ENCODE measurements around the gene SUGCT. TPM values are rescaled to one million over a fixed set of nuclear protein-coding genes. Genes with fewer than 3 reads are reported as not detected.
A peak's percentile ranks its signal among the peaks of the same experiment; 100 is the strongest.

Gene SUGCT
- total and polyA plus RNA-seq, 2 of the 13 experiments (the other 11 are each of a cell fraction or from before 2014, with no cell fraction given), result 10.1 to 22.2 TPM

GRCh38 chr7:40560672-40561071, 425.9 kb downstream of the SUGCT start:
- CTCF ChIA-PET (ENCODE audit: low intra/inter-chr PET ratio, low total read pairs), result no interaction called here

GRCh38 chr7:40566879-40567278, 432.1 kb downstream of the SUGCT start:
- 83% methylated on average over 5 of the region's 5 CpGs for WGBS (ENCODE audit: low lambda C conversion rate)
- in situ Hi-C loops (cut with HindIII; ENCODE audit: extremely low pct_ligation_motif_present, low pct_unique_long_range_greater_than_20kb) (no loop called here), intact Hi-C loops (cut with micrococcal nuclease; ENCODE audit: unreplicated experiment) (no loop called here)
- ATAC-seq, result no peak
- BruUV-seq (replicated peaks), result no TSS peak
- no peak overlapping the region for H3K4me3 ChIP-seq (replicated peaks in 1 of 3; ENCODE audit: insufficient read depth in 1 of 3, low read depth in 2 of 3, low read length in 3 of 3)
- CTCF ChIA-PET (ENCODE audit: low intra/inter-chr PET ratio, low total read pairs), result no interaction called here
- DNase-seq (ENCODE audit: low spot score), result no peak
- no peaks in the 10 kb centered on the region for H3K4me1 ChIP-seq (ENCODE audit: insufficient read depth, low read length)
- no peak for FAIRE-seq
- H3K27me3 ChIP-seq (ENCODE audit: control insufficient read depth in 1 of 2, insufficient read depth in 2 of 2, low read length in 2 of 2), result no peaks in the 10 kb centered on the region
- no peaks in the 10 kb centered on the region for H3K79me2 ChIP-seq (ENCODE audit: insufficient read depth, low read length)
- H3K36me3 ChIP-seq (replicated peaks in 1 of 2; ENCODE audit: control insufficient read depth in 1 of 2, insufficient read depth in 2 of 2, low read length in 2 of 2), result no peaks in the 10 kb centered on the region
- no peaks in the 10 kb centered on the region for H4K20me1 ChIP-seq (ENCODE audit: insufficient read depth, low read length)
- H2AFZ ChIP-seq (ENCODE audit: low read length), result no peak overlapping the region
- H3K27ac ChIP-seq (ENCODE audit: extremely low read length, insufficient read depth, low read length), result no peak overlapping the region
- H3K9ac ChIP-seq (ENCODE audit: insufficient read depth, low read depth, low read length), result no peak overlapping the region
- H3K4me2 ChIP-seq (ENCODE audit: low read depth, low read length), result no peak overlapping the region
- no peaks in the 10 kb centered on the region for H3K9me3 ChIP-seq (ENCODE audit: low read length)
- POLR2A ChIA-PET, result no interaction called here
- TF ChIP-seq SMARCE1 (IDR thresholded peaks at IDR 0.05; ENCODE audit: borderline replicate concordance), result no peak
- TF ChIP-seq AFF4 (CRISPR knock-in tag; IDR thresholded peaks at IDR 0.05), result no peak
- no peak for TF ChIP-seq ZNF180 (CRISPR knock-in tag; IDR thresholded peaks at IDR 0.05; ENCODE audit: borderline replicate concordance, low read depth)
- no peak for TF ChIP-seq SRF (IDR thresholded peaks at IDR 0.05; ENCODE audit: low read depth, low read length)
- TF ChIP-seq MTA3 (CRISPR knock-in tag; IDR thresholded peaks at IDR 0.05), result no peak
- no peak for TF ChIP-seq PHF21A (CRISPR knock-in tag; IDR thresholded peaks at IDR 0.05)
- TF ChIP-seq RNF219 (CRISPR knock-in tag; IDR thresholded peaks at IDR 0.05), result no peak
- no peak for TF ChIP-seq ZNF777 (CRISPR knock-in tag; IDR thresholded peaks at IDR 0.05)
- no peak for TF ChIP-seq NKX3-1 (CRISPR knock-in tag; IDR thresholded peaks at IDR 0.05)
- TF ChIP-seq EEA1 (CRISPR knock-in tag; IDR thresholded peaks at IDR 0.05; ENCODE audit: borderline replicate concordance), result no peak
- no peak for TF ChIP-seq CBFB (CRISPR knock-in tag; IDR thresholded peaks at IDR 0.05)

More at GRCh38 chr7:40560672-40561071, 425.9 kb downstream of the SUGCT start:
- in situ Hi-C loops (cut with HindIII; ENCODE audit: extremely low pct_ligation_motif_present, low pct_unique_long_range_greater_than_20kb), result no loop called here
- no peaks in the 10 kb centered on the region for H3K27me3 ChIP-seq (ENCODE audit: control insufficient read depth in 1 of 2, insufficient read depth in 2 of 2, low read length in 2 of 2)
- 84% methylated on average over 1 of the region's 1 CpG for WGBS (ENCODE audit: low lambda C conversion rate)
- POLR2A ChIA-PET, result no interaction called here
- no peaks in the 10 kb centered on the region for H3K9me3 ChIP-seq (ENCODE audit: low read length)
- H3K4me2 ChIP-seq (ENCODE audit: low read depth, low read length), result no peak overlapping the region
- ATAC-seq (no peak), DNase-seq (ENCODE audit: low spot score) (no peak), FAIRE-seq (no peak)
- no peaks in the 10 kb centered on the region for H3K79me2 ChIP-seq (ENCODE audit: insufficient read depth, low read length)
- intact Hi-C loops (cut with micrococcal nuclease; ENCODE audit: unreplicated experiment), result no loop called here
- no peaks in the 10 kb centered on the region for H3K4me1 ChIP-seq (ENCODE audit: insufficient read depth, low read length)
- H3K36me3 ChIP-seq (replicated peaks in 1 of 2; ENCODE audit: control insufficient read depth in 1 of 2, insufficient read depth in 2 of 2, low read length in 2 of 2), result no peaks in the 10 kb centered on the region
- H3K27ac ChIP-seq (ENCODE audit: extremely low read length, insufficient read depth, low read length), result no peak overlapping the region
- no peak overlapping the region for H2AFZ ChIP-seq (ENCODE audit: low read length)
- BruUV-seq (replicated peaks), result no TSS peak
- TF ChIP-seq HIVEP1 (CRISPR knock-in tag; IDR thresholded peaks at IDR 0.05), result no peak
- no peak for TF ChIP-seq JUND (CRISPR knock-in tag; IDR thresholded peaks at IDR 0.05)
- no peak for TF ChIP-seq MXD4 (CRISPR knock-in tag; IDR thresholded peaks at IDR 0.05)
- TF ChIP-seq MAFK (conservative IDR thresholded peaks at IDR 0.05 in 1 of 2, IDR thresholded peaks at IDR 0.05 in 1 of 2; ENCODE audit: low read length in 2 of 2), result peak; percentile 71 to 76
- no peak for TF ChIP-seq SMARCE1 (IDR thresholded peaks at IDR 0.05; ENCODE audit: borderline replicate concordance)
- peak; percentile 55; the same call in 1 of the 2 replicates for TF ChIP-seq MAFF (IDR thresholded peaks at IDR 0.05; ENCODE audit: low read depth, low read length)
- TF ChIP-seq TOPORS (CRISPR knock-in tag; IDR thresholded peaks at IDR 0.05), result no peak
- TF ChIP-seq POLR2AphosphoS5 (IDR thresholded peaks at IDR 0.05; ENCODE audit: low read depth, low read length), result no peak
- no peak for TF ChIP-seq GATAD2A (CRISPR knock-in tag; IDR thresholded peaks at IDR 0.05)
- no peak for TF ChIP-seq ZSCAN21 (CRISPR knock-in tag; IDR thresholded peaks at IDR 0.05; ENCODE audit: borderline replicate concordance)
- no peak for TF ChIP-seq DNMT3B (CRISPR knock-in tag; conservative IDR thresholded peaks at IDR 0.05)
- TF ChIP-seq RFX3 (CRISPR knock-in tag; IDR thresholded peaks at IDR 0.05), result no peak
- no peak for TF ChIP-seq HNRNPH1 (optimal IDR thresholded peaks at IDR 0.05; ENCODE audit: low read depth, low read length)
- no peak overlapping the region for H3K4me3 ChIP-seq (replicated peaks in 1 of 3; ENCODE audit: insufficient read depth in 1 of 3, low read depth in 2 of 3, low read length in 3 of 3)
- H3K9ac ChIP-seq (ENCODE audit: insufficient read depth, low read depth, low read length), result no peak overlapping the region
- no peaks in the 10 kb centered on the region for H4K20me1 ChIP-seq (ENCODE audit: insufficient read depth, low read length)
